ENCODE measurements around the gene METTL13. TPM values are rescaled to one million over a fixed set of nuclear protein-coding genes. Genes with fewer than 3 reads are reported as not detected.

Gene METTL13
- total RNA-seq, 4 donors from 2014 or later: 6.7 to 23.0 (median 12.3) TPM

GRCh38 chr1:171841931-171842761 is 60.7 kb downstream of the METTL13 start:
- H3K4me3 ChIP-seq: peak overlapping the region; percentile 50 to 54
- H3K27me3 ChIP-seq: no peaks in the 10 kb centered on the region
- peak; percentile 18 to 22 for DNase-seq
- intact Hi-C loops (cut with DNase I; ENCODE audit: low total_unique reads): no loop called here
- no peaks in the 10 kb centered on the region for H3K36me3 ChIP-seq
- H3K4me1 ChIP-seq: no peaks in the 10 kb centered on the region
- no peaks in the 10 kb centered on the region for H3K9me3 ChIP-seq
- H3K27ac ChIP-seq: peak overlapping the region; percentile 60 to 65
- TF ChIP-seq POLR2A (IDR thresholded peaks at IDR 0.05): no peak
- no peak for TF ChIP-seq CTCF (IDR thresholded peaks at IDR 0.05)

GRCh38 chr1:171844381-171844780 is 62.9 kb downstream of the METTL13 start:
- Histone ChIP-seq H3K9me3 (no peaks in the 10 kb centered on the region), H3K27ac (no peak overlapping the region), H3K4me1 (no peaks in the 10 kb centered on the region), H3K27me3 (no peaks in the 10 kb centered on the region), H3K4me3 (no peak overlapping the region), H3K36me3 (no peaks in the 10 kb centered on the region)
- intact Hi-C loops (cut with DNase I; ENCODE audit: low total_unique reads): no loop called here
- TF ChIP-seq CTCF (IDR thresholded peaks at IDR 0.05) (no peak), POLR2A (IDR thresholded peaks at IDR 0.05) (no peak)
- DNase-seq: no peak

GRCh38 chr1:171845998-171846397 is 64.5 kb downstream of the METTL13 start:
- H3K27me3 ChIP-seq: no peaks in the 10 kb centered on the region
- intact Hi-C loops (cut with DNase I; ENCODE audit: low total_unique reads): no loop called here
- no peak overlapping the region for H3K4me3 ChIP-seq
- H3K36me3 ChIP-seq: no peaks in the 10 kb centered on the region
- H3K27ac ChIP-seq: no peak overlapping the region
- DNase-seq: no peak
- H3K9me3 ChIP-seq: no peaks in the 10 kb centered on the region
- no peak for TF ChIP-seq CTCF (IDR thresholded peaks at IDR 0.05)
- no peak for TF ChIP-seq POLR2A (IDR thresholded peaks at IDR 0.05)
- H3K4me1 ChIP-seq: no peaks in the 10 kb centered on the region

Small RNAs within 50 kb of the gene (small RNA-seq; reads per million reads assigned to genes)
- gene RF00601: not detected

Other genes starting within 250 kb of the METTL13 start
- gene MYOCOS, start 159.4 kb upstream of the METTL13 start, total RNA-seq: under 1 TPM in 1 of 4 donors, not detected in 3; 0.83 TPM
- gene MYOC, start 129.0 kb upstream of the METTL13 start, total RNA-seq: 10 to 100 TPM in 3 of 4 donors, 1 to 10 TPM in 1; 5.6 to 38.2 (median 13.2) TPM
- gene VAMP4, start 39.6 kb upstream of the METTL13 start, total RNA-seq: 10 to 100 TPM in 3 of 4 donors, 1 to 10 TPM in 1; 8.2 to 30.2 (median 19.5) TPM
- 10 to 100 TPM in 3 of 4 donors, 1 to 10 TPM in 1; 4.7 to 49.2 (median 14.6) TPM for gene DNM3, start 59.8 kb downstream of the METTL13 start, total RNA-seq